A673 (cell line): ENCODE measurements around the gene HACE1. TPM values are rescaled to one million over a fixed set of nuclear protein-coding genes. Genes with fewer than 3 reads are reported as not detected.
"Not testable (repeated sequence)": the region's sequence is repeated elsewhere in the genome, so short reads cannot be mapped to it uniquely, and the experiment has no call there.

ENCODE experiments used
- BruUV-seq: library from RNA; stranded (reverse); fragments of 400-500 nt; replicated peaks from 2 replicates; lab custom pipeline; 2021; lab: Mats Ljungman, UMichigan
- CTCF ChIA-PET: fragments of 300-600 bp; sonication (Branson Sonifier 250); formaldehyde crosslinking; loops from one replicate; lab custom pipeline; 2022; ENCODE audit warnings: antibody characterized with exemption; lab: Charles Lee
- POLR2A ChIA-PET: fragments of 300-600 bp; sonication (Branson Sonifier 250); formaldehyde crosslinking; loops from one replicate; lab custom pipeline; 2022; ENCODE audit warnings: antibody characterized with exemption; ENCODE audit not compliant: low non-redundant PET; lab: Charles Lee
- DNase-seq: peaks from one replicate; pipeline ENCODE4 v3.0.0-alpha.2; 2015; ENCODE audit warnings: low spot score
- H3K27ac ChIP-seq: fragments of 200-600 bp; sonication (generic); 2 replicates; pipeline ENCODE4 v1.5.1; 2016; ENCODE audit warnings: mixed run types, low read depth, mild to moderate bottlenecking, mixed read lengths, antibody characterized with exemption, low read length; ENCODE audit not compliant: poor library complexity, severe bottlenecking
- H3K27me3 ChIP-seq: fragments of 200-600 bp; sonication (generic); replicated peaks from 2 replicates; pipeline ENCODE4 v1.6.1; 2017; ENCODE audit warnings: mixed run types, low read depth, mild to moderate bottlenecking, mixed read lengths, antibody characterized with exemption, low read length; ENCODE audit not compliant: insufficient read depth, poor library complexity
- H3K36me3 ChIP-seq: fragments of 200-600 bp; sonication (generic); 2 replicates; pipeline ENCODE4 v1.6.1; 2016; ENCODE audit warnings: mixed run types, mild to moderate bottlenecking, mixed read lengths, antibody characterized with exemption, low read length; ENCODE audit not compliant: insufficient read depth, poor library complexity, severe bottlenecking
- H3K4me1 ChIP-seq: fragments of 200-600 bp; sonication (generic); 2 replicates; pipeline ENCODE4 v1.6.1; 2017; ENCODE audit warnings: mixed run types, mild to moderate bottlenecking, mixed read lengths, antibody characterized with exemption, low read length; ENCODE audit not compliant: insufficient read depth, poor library complexity, severe bottlenecking
- H3K4me3 ChIP-seq: fragments of 200-600 bp; sonication (generic); 2 replicates; pipeline ENCODE4 v1.5.1; 2016; ENCODE audit warnings: low read depth, mixed run types, mild to moderate bottlenecking, mixed read lengths, low read length; ENCODE audit not compliant: poor library complexity, severe bottlenecking
- H3K9me3 ChIP-seq: fragments of 200-600 bp; sonication (generic); 2 replicates; pipeline ENCODE4 v1.6.1; 2016; ENCODE audit warnings: mixed run types, low read depth, mild to moderate bottlenecking, mixed read lengths, antibody characterized with exemption, low read length; ENCODE audit not compliant: poor library complexity, severe bottlenecking
- CTCF ChIP-seq: fragments of 300-800, 200-600 bp; sonication (generic); conservative IDR thresholded peaks from 2 replicates; pipeline ENCODE4 v1.5.1; 2017; ENCODE audit warnings: low read depth, mild to moderate bottlenecking, antibody characterized with exemption, low read length, moderate library complexity, mixed read lengths
- EZH2 ChIP-seq: fragments of 200-600 bp; sonication (generic); IDR thresholded peaks from 2 replicates; pipeline ENCODE4 v1.6.1; 2017; ENCODE audit warnings: borderline replicate concordance, low read depth, mild to moderate bottlenecking, mixed read lengths, antibody characterized with exemption, low read length; ENCODE audit not compliant: poor library complexity, severe bottlenecking
- intact Hi-C: fragments of 100-400 bp; cut with micrococcal nuclease; formaldehyde crosslinking; loops from one replicate; pipeline ENCODE4 v1.10.0; 2022; ENCODE audit not compliant: unreplicated experiment
- total RNA-seq: library from RNA; stranded (reverse); gene quantifications from 2 replicates; pipeline ENCODE4 v1.2.3, GENCODE V29; 2021

HACE1 gene
- total RNA-seq, 1 experiment from 2014 or later = 16.3 TPM

- intact Hi-C loops = no loop called here
- ChIA-PET CTCF (no interaction called here), POLR2A (no interaction called here)
- Histone ChIP-seq H3K36me3 (no peaks in the 10 kb centered on the region), H3K4me3 (no peak overlapping the region), H3K4me1 (no peaks in the 10 kb centered on the region), H3K9me3 (peaks cover 8% of the 10 kb centered on the region), H3K27me3 (no peaks in the 10 kb centered on the region), H3K27ac (no peak overlapping the region)
- no peak for TF ChIP-seq EZH2
- TF ChIP-seq CTCF = no peak
- BruUV-seq = no TSS peak
- DNase-seq = no peak
Observed at GRCh38 chr6:104750449-104750848, 109.3 kb downstream of the HACE1 start.

GRCh38 chr6:104739124-104739523 lies 120.6 kb downstream of the HACE1 start:
- intact Hi-C loops, POLR2A ChIA-PET, DNase-seq, H3K4me1 ChIP-seq, BruUV-seq, H3K9me3 ChIP-seq, H3K27me3 ChIP-seq, H3K36me3 ChIP-seq, H3K4me3 ChIP-seq, H3K27ac ChIP-seq, CTCF ChIA-PET: not testable (repeated sequence)

GRCh38 chr6:104737567-104737966 lies 122.2 kb downstream of the HACE1 start:
- intact Hi-C loops, H3K4me1 ChIP-seq, H3K4me3 ChIP-seq, DNase-seq, H3K36me3 ChIP-seq, H3K27me3 ChIP-seq, H3K9me3 ChIP-seq, BruUV-seq, H3K27ac ChIP-seq: not testable (repeated sequence)
- ChIA-PET CTCF (interaction anchor here (0.6 kb wide), 1 partner anchor 350 kb away, joined by 5 read pairs; no protein-coding TSS in a partner anchor), POLR2A (interaction anchor here (0.7 kb wide), 1 partner anchor 53 kb away, joined by 8 read pairs; no protein-coding TSS in a partner anchor)

- H3K4me1 ChIP-seq = no peaks in the 10 kb centered on the region
- no peak for DNase-seq
- CTCF ChIA-PET = no interaction called here
- no peaks in the 10 kb centered on the region for H3K36me3 ChIP-seq
- TF ChIP-seq CTCF = no peak
- TF ChIP-seq EZH2 = no peak
- BruUV-seq = no TSS peak
- no peaks in the 10 kb centered on the region for H3K27me3 ChIP-seq
- H3K4me3 ChIP-seq = no peak overlapping the region
- no peaks in the 10 kb centered on the region for H3K9me3 ChIP-seq
- POLR2A ChIA-PET = no interaction called here
- H3K27ac ChIP-seq = no peak overlapping the region
- intact Hi-C loops = no loop called here
Observed at GRCh38 chr6:104736545-104736944, 123.2 kb downstream of the HACE1 start.
